Epithelial cell of proximal tubule (primary cell): Measurements from ENCODE around the gene NFYC. TPM values are rescaled to one million over a fixed set of nuclear protein-coding genes. Genes with fewer than 3 reads are reported as not detected.

Source experiments
- DNase-seq: peaks from one replicate; pipeline ENCODE4 v3.0.0-alpha.2; 2011; ENCODE audit warnings: low read depth
- H3K4me3 ChIP-seq: 2 replicates; pipeline ENCODE4 v1.5.1; 2011; ENCODE audit warnings: low read depth, mild to moderate bottlenecking, low read length
- CTCF ChIP-seq: conservative IDR thresholded peaks from 2 replicates; pipeline ENCODE4 v1.5.1; 2012; ENCODE audit warnings: low read depth, mild to moderate bottlenecking, low read length
- total RNA-seq: library from RNA; depleted of rRNA; stranded (reverse); fragments of >200 nt; gene quantifications from 2 replicates; pipeline ENCODE4 v1.2.3, GENCODE V29; 2015

Gene NFYC
- total RNA-seq, 1 donor from 2014 or later: 50.5 TPM

GRCh38 chr1:40758004-40758403, 66.5 kb downstream of the NFYC start:
- no peak for DNase-seq
- TF ChIP-seq CTCF: no peak

GRCh38 chr1:40758578-40759343, 67.3 kb downstream of the NFYC start:
- DNase-seq: no peak
- no peak overlapping the region for H3K4me3 ChIP-seq
- TF ChIP-seq CTCF: no peak

More at GRCh38 chr1:40758004-40758403, 66.5 kb downstream of the NFYC start:
- no peak overlapping the region for H3K4me3 ChIP-seq

GRCh38 chr1:40760984-40761383, 69.5 kb downstream of the NFYC start:
- DNase-seq: no peak
- no peak for TF ChIP-seq CTCF
- H3K4me3 ChIP-seq: no peak overlapping the region

GRCh38 chr1:40762144-40762923, 70.8 kb downstream of the NFYC start:
- no peak overlapping the region for H3K4me3 ChIP-seq
- DNase-seq: no peak
- TF ChIP-seq CTCF: no peak

- no peak for DNase-seq
- TF ChIP-seq CTCF: no peak
- H3K4me3 ChIP-seq: no peak overlapping the region
Measured at GRCh38 chr1:40763742-40764532, 72.4 kb downstream of the NFYC start.

- DNase-seq: no peak
- no peak for TF ChIP-seq CTCF
- no peak overlapping the region for H3K4me3 ChIP-seq
Measured at GRCh38 chr1:40764981-40765380, 73.5 kb downstream of the NFYC start.
